Stomach smooth muscle (tissue), 2 donors: ENCODE results near the gene SMARCA2.

ENCODE experiments used
- H3K27ac ChIP-seq: one replicate; pipeline ENCODE4 v1.7.0; 2013; ENCODE audit warnings: mild to moderate bottlenecking, low read length, inconsistent platforms
- H3K27me3 ChIP-seq, 2 donors: one replicate each; pipeline ENCODE4 v1.7.0; 2013; ENCODE audit warnings: low read length in 2 of 2; ENCODE audit not compliant: insufficient read depth in 2 of 2, control insufficient read depth in 1 of 2
- H3K36me3 ChIP-seq, 2 donors: one replicate each; pipeline ENCODE4 v1.7.0; 2013; ENCODE audit warnings: low read length in 2 of 2; ENCODE audit not compliant: control insufficient read depth in 2 of 2, insufficient read depth in 2 of 2
- H3K4me1 ChIP-seq: one replicate; pipeline ENCODE4 v1.7.0; 2013; ENCODE audit warnings: low read length; ENCODE audit not compliant: control insufficient read depth, insufficient read depth
- H3K4me3 ChIP-seq, 2 donors: one replicate each; pipeline ENCODE4 v1.7.0; 2013; ENCODE audit warnings: low read length in 2 of 2
- H3K9ac ChIP-seq, 2 donors: one replicate each; pipeline ENCODE4 v1.7.0; 2013; ENCODE audit warnings: low read length in 2 of 2, mild to moderate bottlenecking in 1 of 2
- H3K9me3 ChIP-seq, 2 donors: one replicate each; pipeline ENCODE4 v1.7.0; 2013; ENCODE audit warnings: low read length in 2 of 2; ENCODE audit not compliant: control insufficient read depth in 2 of 2
- donor health status: healthy.
- donor health status: Pancreatic carcinoma.

The SMARCA2 gene

GRCh38 chr9:2122299-2122698 is 107.2 kb downstream of the SMARCA2 start:
- no peak overlapping the region for H3K4me3 ChIP-seq
- peaks cover 22 to 40% of the 10 kb centered on the region in 2 donors for H3K36me3 ChIP-seq
- peaks cover 13% of the 10 kb centered on the region for H3K4me1 ChIP-seq
- no peaks in the 10 kb centered on the region for H3K27me3 ChIP-seq
- H3K9me3 ChIP-seq, result no peaks in the 10 kb centered on the region
- H3K27ac ChIP-seq, result no peak overlapping the region
- no peak overlapping the region for H3K9ac ChIP-seq

- Histone ChIP-seq H3K9me3 (no peaks in the 10 kb centered on the region), H3K9ac (peak overlapping the region in 1 of 2 donors; percentile 62), H3K27me3 (no peaks in the 10 kb centered on the region), H3K4me3 (peak overlapping the region; percentile 26 to 56), H3K36me3 (peaks cover 10 to 22% of the 10 kb centered on the region in 2 donors), H3K27ac (peak overlapping the region; percentile 73), H3K4me1 (peaks cover 32% of the 10 kb centered on the region)
Observed at GRCh38 chr9:2125906-2126305, 110.8 kb downstream of the SMARCA2 start.

GRCh38 chr9:2126331-2126803 is 111.2 kb downstream of the SMARCA2 start:
- H3K4me1 ChIP-seq, result peaks cover 32% of the 10 kb centered on the region

DNA sequence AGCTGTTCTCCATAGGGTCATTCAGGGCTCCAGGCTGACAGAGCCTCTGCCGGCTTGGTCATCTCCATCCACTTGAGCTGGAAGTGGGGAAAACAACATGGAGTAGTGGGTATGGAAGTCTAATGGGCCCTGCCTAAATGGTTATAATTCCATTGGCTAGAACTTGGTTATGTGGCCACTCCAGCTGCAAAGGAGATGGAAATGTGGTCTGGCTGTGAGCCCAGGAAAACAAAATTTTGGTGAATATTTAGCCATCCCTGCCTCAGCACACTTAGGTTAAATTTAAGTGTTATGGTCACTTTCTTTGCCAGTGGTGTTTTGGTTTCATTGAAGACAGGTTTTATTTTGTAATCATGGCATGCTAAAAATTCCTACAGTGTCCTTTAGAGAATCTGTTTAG is 112.3 kb downstream of the SMARCA2 start:
- peak overlapping the region; percentile 73 for H3K27ac ChIP-seq
- peak overlapping the region in 1 of 2 donors; percentile 71 for H3K9ac ChIP-seq
- peaks cover 10 to 17% of the 10 kb centered on the region in 2 donors for H3K36me3 ChIP-seq
- H3K4me1 ChIP-seq, result peaks cover 32% of the 10 kb centered on the region
- H3K9me3 ChIP-seq, result no peaks in the 10 kb centered on the region
- no peak overlapping the region for H3K4me3 ChIP-seq
- H3K27me3 ChIP-seq, result no peaks in the 10 kb centered on the region

More at GRCh38 chr9:2126331-2126803, 111.2 kb downstream of the SMARCA2 start:
- H3K36me3 ChIP-seq, result peaks cover 10 to 19% of the 10 kb centered on the region in 2 donors
- peak overlapping the region in 1 of 2 donors; percentile 71 for H3K9ac ChIP-seq
- H3K27me3 ChIP-seq, result no peaks in the 10 kb centered on the region
- peak overlapping the region; percentile 73 for H3K27ac ChIP-seq
- peak overlapping the region in 1 of 2 donors; percentile 56 for H3K4me3 ChIP-seq
- H3K9me3 ChIP-seq, result no peaks in the 10 kb centered on the region

- Histone ChIP-seq H3K9me3 (no peaks in the 10 kb centered on the region), H3K27me3 (no peaks in the 10 kb centered on the region), H3K4me3 (no peak overlapping the region), H3K4me1 (peaks cover 32% of the 10 kb centered on the region), H3K36me3 (peaks cover 10 to 17% of the 10 kb centered on the region in 2 donors), H3K27ac (peak overlapping the region; percentile 73), H3K9ac (no peak overlapping the region)
Observed at GRCh38 chr9:2128141-2128540, 113.0 kb downstream of the SMARCA2 start.

DNA sequence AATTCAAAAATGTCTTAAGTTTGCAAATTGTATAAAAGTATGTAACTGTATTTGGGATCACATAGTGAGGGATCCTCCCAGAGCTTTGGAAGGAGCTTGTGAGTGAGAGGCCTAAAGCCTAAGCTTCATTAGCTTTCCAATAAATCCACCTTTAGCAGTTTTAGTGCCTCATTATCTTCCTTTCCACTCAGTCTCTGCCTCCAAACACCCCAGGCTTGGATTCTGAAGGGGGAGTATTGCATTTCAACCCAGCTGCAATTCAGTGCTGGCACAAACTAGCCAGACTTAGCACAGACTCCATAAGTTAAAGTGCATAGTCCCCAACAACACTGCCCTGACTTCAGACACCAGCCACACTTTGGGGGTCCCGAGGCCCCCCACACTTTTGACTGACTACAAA is 113.5 kb downstream of the SMARCA2 start:
- Histone ChIP-seq H3K4me1 (peaks cover 32% of the 10 kb centered on the region), H3K27ac (peak overlapping the region; percentile 73), H3K9ac (peak overlapping the region in 1 of 2 donors; percentile 42)

DNA sequence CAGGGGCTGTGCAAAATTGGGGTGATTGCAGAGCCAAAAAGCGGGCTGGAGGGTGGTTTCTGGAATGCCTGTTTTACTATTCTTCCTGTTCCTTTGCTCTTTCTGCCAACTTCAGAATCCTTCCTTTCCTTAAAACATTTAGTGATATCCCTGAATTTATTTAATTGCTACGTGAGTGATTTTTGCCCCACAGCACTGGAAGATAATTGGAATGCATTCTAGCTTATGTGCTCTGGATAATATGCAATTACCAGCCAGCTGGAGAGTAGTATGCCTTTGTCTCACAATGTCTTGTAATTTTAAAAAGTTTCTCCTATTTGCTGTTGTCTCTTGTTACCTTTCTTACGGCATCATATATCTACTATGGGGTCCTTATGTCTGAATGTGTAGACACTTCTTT is 115.8 kb downstream of the SMARCA2 start:
- Histone ChIP-seq H3K36me3 (peaks cover 0 to 4% of the 10 kb centered on the region in 2 donors), H3K4me1 (peaks cover 32% of the 10 kb centered on the region), H3K27ac (no peak overlapping the region), H3K27me3 (no peaks in the 10 kb centered on the region), H3K9me3 (no peaks in the 10 kb centered on the region), H3K9ac (no peak overlapping the region), H3K4me3 (no peak overlapping the region)

More for the DNA sequence above, 113.5 kb downstream of the SMARCA2 start:
- Histone ChIP-seq H3K9me3 (no peaks in the 10 kb centered on the region), H3K36me3 (peaks cover 8 to 13% of the 10 kb centered on the region in 2 donors), H3K4me3 (no peak overlapping the region), H3K27me3 (no peaks in the 10 kb centered on the region)

GRCh38 chr9:2132484-2133082 is 117.4 kb downstream of the SMARCA2 start:
- Histone ChIP-seq H3K36me3 (peaks cover 0 to 4% of the 10 kb centered on the region in 2 donors), H3K9me3 (no peaks in the 10 kb centered on the region), H3K4me3 (no peak overlapping the region), H3K4me1 (peaks cover 16% of the 10 kb centered on the region), H3K9ac (no peak overlapping the region), H3K27me3 (no peaks in the 10 kb centered on the region), H3K27ac (no peak overlapping the region)

DNA sequence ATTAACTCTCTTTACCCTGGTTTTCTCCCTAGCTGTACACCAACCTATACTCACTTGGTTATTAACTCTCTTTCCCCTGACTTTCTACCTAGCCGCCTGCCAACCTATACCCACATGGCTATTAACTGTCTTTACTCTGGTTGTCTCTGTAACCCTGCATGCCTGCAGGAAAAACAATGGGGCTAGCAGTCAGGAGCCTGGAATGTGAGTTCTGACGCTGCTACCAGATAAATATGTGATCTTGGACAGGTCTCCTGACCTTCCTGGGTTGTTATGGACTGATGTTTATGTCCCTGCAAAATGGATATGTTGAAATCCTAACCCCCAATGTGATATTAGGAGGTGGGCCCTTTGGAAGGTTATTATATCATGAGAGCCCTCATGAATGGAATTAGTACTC is 119.2 kb downstream of the SMARCA2 start:
- H3K9me3 ChIP-seq, result no peaks in the 10 kb centered on the region
- peaks cover 0 to 4% of the 10 kb centered on the region in 2 donors for H3K36me3 ChIP-seq
- no peak overlapping the region for H3K27ac ChIP-seq
- peaks cover 3% of the 10 kb centered on the region for H3K4me1 ChIP-seq
- H3K9ac ChIP-seq, result no peak overlapping the region
- H3K4me3 ChIP-seq, result no peak overlapping the region
- H3K27me3 ChIP-seq, result no peaks in the 10 kb centered on the region

- Histone ChIP-seq H3K27me3 (no peaks in the 10 kb centered on the region), H3K9ac (no peak overlapping the region), H3K36me3 (peaks cover 0 to 10% of the 10 kb centered on the region in 2 donors), H3K4me1 (no peaks in the 10 kb centered on the region), H3K9me3 (no peaks in the 10 kb centered on the region), H3K27ac (no peak overlapping the region), H3K4me3 (no peak overlapping the region)
Observed at GRCh38 chr9:2138646-2139045, 123.5 kb downstream of the SMARCA2 start.

GRCh38 chr9:2140600-2141223 is 125.6 kb downstream of the SMARCA2 start:
- Histone ChIP-seq H3K27ac (no peak overlapping the region), H3K27me3 (no peaks in the 10 kb centered on the region), H3K36me3 (peaks cover 0 to 6% of the 10 kb centered on the region in 2 donors), H3K9ac (no peak overlapping the region), H3K9me3 (no peaks in the 10 kb centered on the region), H3K4me3 (no peak overlapping the region), H3K4me1 (no peaks in the 10 kb centered on the region)
